ENCODE data around the gene OS9. TPM values are rescaled to one million over a fixed set of nuclear protein-coding genes. Genes with fewer than 3 reads are reported as not detected.

The OS9 gene
- total and polyA plus RNA-seq, 4 donors: 136 to 357 (median 216) TPM

GRCh38 chr12:57715786-57716185 lies 21.9 kb downstream of the OS9 start:
- Histone ChIP-seq H3K9ac (ENCODE audit: low read depth in 1 of 2, low read length in 2 of 2) (no peak overlapping the region), H3K9me3 (ENCODE audit: control insufficient read depth in 4 of 4, low read length in 3 of 4) (no peaks in the 10 kb centered on the region), H3K36me3 (ENCODE audit: control insufficient read depth in 4 of 4, insufficient read depth in 3 of 4, low read depth in 1 of 4, low read length in 3 of 4) (peaks cover 14 to 58% (median 50%) of the 10 kb centered on the region in 4 donors), H3K4me1 (ENCODE audit: control insufficient read depth in 4 of 4, insufficient read depth in 4 of 4, low read length in 3 of 4) (no peaks in the 10 kb centered on the region), H3K4me3 (ENCODE audit: low read depth in 1 of 3, low read length in 3 of 3) (no peak overlapping the region), H3K27ac (ENCODE audit: low read depth in 1 of 2, low read length in 2 of 2) (no peak overlapping the region), H3K27me3 (ENCODE audit: control insufficient read depth in 4 of 4, insufficient read depth in 4 of 4, low read length in 3 of 4) (no peaks in the 10 kb centered on the region)
- TF ChIP-seq HNF4A (conservative IDR thresholded peaks at IDR 0.05) (no peak), ATF3 (IDR thresholded peaks at IDR 0.05) (no peak)
- no peak for DNase-seq (ENCODE audit: low spot score)
- WGBS: 98% methylated on average over 12 of the region's 12 CpGs

GRCh38 chr12:57716305-57716704 lies 22.4 kb downstream of the OS9 start:
- H3K27ac ChIP-seq (ENCODE audit: low read depth in 1 of 2, low read length in 2 of 2): no peak overlapping the region
- H3K27me3 ChIP-seq (ENCODE audit: control insufficient read depth in 4 of 4, insufficient read depth in 4 of 4, low read length in 3 of 4): no peaks in the 10 kb centered on the region
- H3K36me3 ChIP-seq (ENCODE audit: control insufficient read depth in 4 of 4, insufficient read depth in 3 of 4, low read depth in 1 of 4, low read length in 3 of 4): peaks cover 14 to 64% (median 52%) of the 10 kb centered on the region in 4 donors
- no peaks in the 10 kb centered on the region for H3K4me1 ChIP-seq (ENCODE audit: control insufficient read depth in 4 of 4, insufficient read depth in 4 of 4, low read length in 3 of 4)
- H3K9ac ChIP-seq (ENCODE audit: low read depth in 1 of 2, low read length in 2 of 2): no peak overlapping the region
- no peak for DNase-seq (ENCODE audit: low spot score)
- no peak overlapping the region for H3K4me3 ChIP-seq (ENCODE audit: low read depth in 1 of 3, low read length in 3 of 3)
- TF ChIP-seq CTCF (IDR thresholded peaks at IDR 0.05; ENCODE audit: low read depth, low read length, missing input control) (no peak), YY1 (IDR thresholded peaks at IDR 0.05) (no peak), RXRA (IDR thresholded peaks at IDR 0.05) (no peak), ZBTB33 (IDR thresholded peaks at IDR 0.05) (no peak), REST (IDR thresholded peaks at IDR 0.05) (no peak), NR2F2 (IDR thresholded peaks at IDR 0.05) (no peak), TAF1 (conservative IDR thresholded peaks at IDR 0.05) (no peak), GABPA (IDR thresholded peaks at IDR 0.05 in 1 of 2, conservative IDR thresholded peaks at IDR 0.05 in 1 of 2) (no peak)
- 96% methylated on average over 4 of the region's 4 CpGs for WGBS
- no peaks in the 10 kb centered on the region for H3K9me3 ChIP-seq (ENCODE audit: control insufficient read depth in 4 of 4, low read length in 3 of 4)
